OCI-LY1 (cell line): ENCODE measurements around the gene U2SURP.

Experiments
- CTCF ChIP-seq: fragments of 200-600 bp; sonication (generic), shearing (Covaris generic); IDR thresholded peaks from 2 replicates; pipeline ENCODE4 v1.5.1; 2017; ENCODE audit warnings: mild to moderate bottlenecking, antibody characterized with exemption, low read length, moderate library complexity, mixed read lengths
- EZH2 ChIP-seq: fragments of 200-600 bp; sonication (generic), shearing (Covaris generic); IDR thresholded peaks from 2 replicates; pipeline ENCODE4 v1.8.0; 2017; ENCODE audit warnings: borderline replicate concordance, mixed run types, mild to moderate bottlenecking, antibody characterized with exemption, low read length, moderate library complexity, mixed read lengths

- no peak for TF ChIP-seq CTCF
- no peak for TF ChIP-seq EZH2
These were observed at the start of gene U2SURP for GRCh38 chr3:143001369-143002082.
